Epithelial cell of proximal tubule (primary cell): ENCODE measurements around the gene CDK16. TPM values are rescaled to one million over a fixed set of nuclear protein-coding genes. Genes with fewer than 3 reads are reported as not detected.
"Not testable (repeated sequence)": the region's sequence is repeated elsewhere in the genome, so short reads cannot be mapped to it uniquely, and the experiment has no call there.

Experiments
- DNase-seq: peaks from one replicate; pipeline ENCODE4 v3.0.0-alpha.2; 2011; ENCODE audit warnings: low read depth
- H3K4me3 ChIP-seq: 2 replicates; pipeline ENCODE4 v1.5.1; 2011; ENCODE audit warnings: low read depth, mild to moderate bottlenecking, low read length
- total RNA-seq: library from RNA; depleted of rRNA; stranded (reverse); fragments of >200 nt; gene quantifications from 2 replicates; pipeline ENCODE4 v1.2.3, GENCODE V29; 2015
- TF ChIP-seq, protein P1 (sequence below): conservative IDR thresholded peaks from 2 replicates; pipeline ENCODE4 v1.5.1; 2012; ENCODE audit warnings: low read depth, mild to moderate bottlenecking, low read length

Gene CDK16
- total RNA-seq, 1 donor from 2014 or later = 83.4 TPM

DNA sequence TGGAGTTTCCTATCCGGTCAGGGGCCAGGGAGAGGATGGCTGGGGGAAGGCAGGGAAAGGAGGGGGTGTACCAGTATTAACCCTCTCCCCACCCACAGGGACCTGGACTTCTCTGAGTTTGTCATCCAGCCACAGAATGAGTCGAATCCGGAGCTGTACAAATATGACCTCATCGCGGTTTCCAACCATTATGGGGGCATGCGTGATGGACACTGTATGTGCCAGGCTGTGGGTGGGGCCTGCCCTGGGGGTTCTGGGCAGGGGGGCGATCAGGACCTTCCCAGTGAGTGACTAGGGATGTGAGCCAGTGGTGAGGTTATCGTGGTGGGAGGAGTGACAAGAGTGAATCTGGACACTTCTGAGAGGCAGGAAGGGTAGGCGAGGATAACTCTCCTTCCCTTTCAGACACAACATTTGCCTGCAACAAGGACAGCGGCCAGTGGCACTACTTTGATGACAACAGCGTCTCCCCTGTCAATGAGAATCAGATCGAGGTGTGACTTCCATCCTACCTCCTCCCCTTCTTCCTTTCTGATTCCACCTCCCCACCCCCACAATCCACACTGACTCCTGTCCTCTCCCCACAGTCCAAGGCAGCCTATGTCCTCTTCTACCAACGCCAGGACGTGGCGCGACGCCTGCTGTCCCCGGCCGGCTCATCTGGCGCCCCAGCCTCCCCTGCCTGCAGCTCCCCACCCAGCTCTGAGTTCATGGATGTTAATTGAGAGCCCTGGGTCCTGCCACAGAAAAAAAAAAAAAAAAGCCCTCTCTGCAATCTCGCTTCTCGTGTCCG lies 28.9 kb downstream of the CDK16 start:
- TF ChIP-seq, protein P1, sequence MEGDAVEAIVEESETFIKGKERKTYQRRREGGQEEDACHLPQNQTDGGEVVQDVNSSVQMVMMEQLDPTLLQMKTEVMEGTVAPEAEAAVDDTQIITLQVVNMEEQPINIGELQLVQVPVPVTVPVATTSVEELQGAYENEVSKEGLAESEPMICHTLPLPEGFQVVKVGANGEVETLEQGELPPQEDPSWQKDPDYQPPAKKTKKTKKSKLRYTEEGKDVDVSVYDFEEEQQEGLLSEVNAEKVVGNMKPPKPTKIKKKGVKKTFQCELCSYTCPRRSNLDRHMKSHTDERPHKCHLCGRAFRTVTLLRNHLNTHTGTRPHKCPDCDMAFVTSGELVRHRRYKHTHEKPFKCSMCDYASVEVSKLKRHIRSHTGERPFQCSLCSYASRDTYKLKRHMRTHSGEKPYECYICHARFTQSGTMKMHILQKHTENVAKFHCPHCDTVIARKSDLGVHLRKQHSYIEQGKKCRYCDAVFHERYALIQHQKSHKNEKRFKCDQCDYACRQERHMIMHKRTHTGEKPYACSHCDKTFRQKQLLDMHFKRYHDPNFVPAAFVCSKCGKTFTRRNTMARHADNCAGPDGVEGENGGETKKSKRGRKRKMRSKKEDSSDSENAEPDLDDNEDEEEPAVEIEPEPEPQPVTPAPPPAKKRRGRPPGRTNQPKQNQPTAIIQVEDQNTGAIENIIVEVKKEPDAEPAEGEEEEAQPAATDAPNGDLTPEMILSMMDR = no peak
- DNase-seq = no peak
- no peak overlapping the region for H3K4me3 ChIP-seq

DNA sequence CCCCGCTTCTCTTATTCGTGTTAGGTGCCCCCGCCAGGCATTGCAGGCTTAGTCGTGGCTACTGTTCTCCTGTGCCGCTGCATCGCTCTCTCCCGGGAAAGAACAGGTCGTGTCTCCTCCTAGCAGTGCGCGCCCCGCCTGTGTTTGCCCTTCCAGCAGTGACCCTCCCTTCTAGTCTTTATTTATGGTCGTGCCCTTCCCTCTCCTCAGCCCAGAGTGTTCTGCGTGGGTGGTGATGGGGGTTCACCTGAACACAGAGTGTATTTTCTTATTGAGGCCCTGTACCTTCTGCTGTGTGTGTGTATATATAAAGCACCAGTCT lies 29.5 kb downstream of the CDK16 start:
- H3K4me3 ChIP-seq = no peak overlapping the region
- DNase-seq = no peak
- TF ChIP-seq, protein P1 = no peak

DNA sequence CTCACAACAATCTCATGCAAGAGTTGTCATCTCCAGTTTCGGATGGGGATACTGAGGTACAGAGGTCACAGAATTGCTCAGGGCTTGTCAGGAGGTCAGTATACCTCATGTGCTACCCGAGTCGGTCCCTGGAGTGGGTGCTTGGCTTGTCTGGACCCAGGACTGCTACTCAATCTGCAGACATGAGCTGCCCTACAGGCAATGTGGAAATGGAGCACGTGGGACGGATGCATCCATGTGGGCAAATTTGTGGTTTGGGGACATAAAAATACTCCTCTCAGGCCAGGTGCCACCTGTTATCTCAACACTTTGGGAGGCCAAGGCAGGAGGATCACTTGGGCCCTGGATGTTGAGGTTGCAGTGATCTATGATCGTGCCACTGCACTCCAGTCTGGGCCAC lies 30.1 kb downstream of the CDK16 start:
- no peak overlapping the region for H3K4me3 ChIP-seq
- DNase-seq = no peak
- TF ChIP-seq, protein P1 = no peak

DNA sequence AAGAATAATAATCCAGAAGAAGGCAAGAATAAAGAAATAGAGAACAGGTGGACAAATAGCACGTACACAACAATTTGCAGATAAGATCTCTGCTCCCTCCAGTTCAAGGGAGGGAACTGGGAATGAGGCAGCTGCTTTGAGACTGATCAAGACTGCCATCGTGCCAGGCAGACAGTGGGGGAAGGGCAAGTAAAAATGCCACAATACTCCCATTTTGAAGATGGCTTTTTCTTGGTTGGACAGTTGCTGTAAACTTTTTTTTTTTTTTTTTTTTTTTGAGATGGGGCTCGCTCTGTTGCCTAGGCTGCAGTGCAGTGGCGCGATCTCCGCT lies 31.5 kb downstream of the CDK16 start:
- no peak for DNase-seq
- TF ChIP-seq, protein P1 = no peak
- H3K4me3 ChIP-seq = no peak overlapping the region

DNA sequence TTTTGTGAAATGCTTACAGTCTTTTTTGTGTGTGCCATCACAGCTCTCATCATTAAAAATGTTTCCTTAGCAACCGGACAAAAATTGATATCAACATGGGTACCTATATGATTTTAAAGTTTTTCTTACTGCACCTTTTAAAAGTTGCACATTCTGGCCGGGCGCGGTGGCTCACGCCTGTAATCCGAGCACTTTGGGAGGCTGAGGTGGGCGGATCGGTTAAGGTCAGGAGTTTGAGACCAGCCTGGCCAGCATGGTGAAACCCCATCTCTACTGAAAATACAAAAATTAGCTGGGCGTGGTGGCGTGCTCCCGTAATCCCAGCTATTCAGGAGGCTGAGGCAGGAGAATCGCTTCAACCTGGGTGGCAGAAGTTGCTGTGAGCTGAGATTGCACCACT lies 39.1 kb downstream of the CDK16 start:
- not testable (repeated sequence) for DNase-seq, H3K4me3 ChIP-seq

DNA sequence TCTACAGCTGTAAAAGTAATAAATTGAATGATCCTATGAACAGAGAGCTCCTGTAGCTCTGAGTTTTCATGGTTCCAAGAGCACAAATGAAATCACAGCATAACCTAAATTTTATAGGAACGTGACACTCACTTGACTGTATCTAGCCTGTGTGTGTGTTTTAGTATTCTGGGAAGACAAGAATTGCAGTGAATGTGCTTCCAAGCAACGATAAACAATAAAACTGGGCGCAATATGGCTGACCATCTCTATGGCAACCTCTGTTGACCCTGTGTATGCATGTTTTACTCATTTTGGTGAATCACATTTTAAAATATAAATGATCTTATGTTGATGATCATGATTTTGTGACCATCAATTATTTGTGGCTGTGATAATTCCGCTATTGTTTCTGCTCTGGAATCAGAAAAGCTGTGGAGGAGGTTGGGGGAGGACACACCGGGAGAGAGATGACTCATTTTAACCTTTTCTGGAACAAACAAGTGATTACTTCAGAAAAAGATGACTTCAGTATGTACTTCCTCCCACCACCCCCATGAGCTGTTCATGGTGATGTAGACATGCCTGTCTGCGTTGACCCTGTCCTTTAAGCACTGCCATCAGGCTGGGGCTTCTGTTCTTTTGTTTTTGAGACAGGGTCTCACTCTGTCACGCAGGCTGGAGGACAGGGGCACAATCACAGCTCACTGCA lies 46.1 kb downstream of the CDK16 start:
- TF ChIP-seq, protein P1 = no peak
- no peak overlapping the region for H3K4me3 ChIP-seq
- peak; percentile 18 for DNase-seq

DNA sequence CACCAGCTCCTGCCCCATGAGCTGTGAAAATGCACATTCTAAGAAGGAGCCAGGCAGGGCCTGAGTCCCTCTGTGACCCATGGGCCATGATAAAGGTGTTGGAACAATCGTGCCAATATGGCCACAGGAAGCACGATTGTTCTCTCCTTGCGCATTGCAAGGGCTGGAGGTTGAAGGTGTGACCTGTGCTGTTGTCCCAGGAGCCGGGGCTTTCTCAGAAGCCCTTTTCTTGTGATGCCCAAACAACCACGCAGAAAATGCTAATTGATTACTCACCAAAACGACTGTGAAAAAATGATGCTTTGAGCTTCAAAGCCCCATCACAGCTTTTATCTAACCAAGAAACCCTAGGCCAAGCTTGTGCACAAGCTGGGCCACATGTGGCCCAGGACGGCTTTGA lies 48.2 kb downstream of the CDK16 start:
- DNase-seq = no peak
- TF ChIP-seq, protein P1 = no peak

More for the DNA sequence above, 48.2 kb downstream of the CDK16 start:
- H3K4me3 ChIP-seq = no peak overlapping the region
